HEK293 (cell line): ENCODE data around the gene SMIM32.

Experiments
- GLIS2 ChIP-seq: fragments of 450-650 bp; formaldehyde crosslinking; IDR thresholded peaks from 2 replicates; pipeline ENCODE4 v1.5.1; 2016; ENCODE audit warnings: missing biosample characterization, missing genetic modification characterization
- HOXD13 ChIP-seq: sonication (generic); formaldehyde crosslinking; IDR thresholded peaks from 2 replicates; pipeline ENCODE4 v1.8.0; 2022; ENCODE audit warnings: missing genetic modification reagents, borderline replicate concordance
- IKZF3 ChIP-seq: fragments of 450-650 bp; IDR thresholded peaks from 2 replicates; pipeline ENCODE4 v1.5.0; 2018; ENCODE audit warnings: missing biosample characterization, mild to moderate bottlenecking, missing genetic modification characterization, moderate library complexity
- KLF1 ChIP-seq: fragments of 450-650 bp; formaldehyde crosslinking; IDR thresholded peaks from 2 replicates; pipeline ENCODE4 v1.5.1; 2016; ENCODE audit warnings: missing biosample characterization, missing genetic modification characterization
- OSR2 ChIP-seq: fragments of 450-650 bp; formaldehyde crosslinking; IDR thresholded peaks from 2 replicates; pipeline ENCODE4 v1.5.1; 2016; ENCODE audit warnings: missing biosample characterization, missing genetic modification characterization
- SP7 ChIP-seq: fragments of 450-650 bp; formaldehyde crosslinking; IDR thresholded peaks from 2 replicates; pipeline ENCODE4 v1.5.1; 2016; ENCODE audit warnings: missing biosample characterization, missing genetic modification characterization
- ZBTB17 ChIP-seq: fragments of 450-650 bp; formaldehyde crosslinking; IDR thresholded peaks from 2 replicates; pipeline ENCODE4 v1.5.1; 2016; ENCODE audit warnings: missing biosample characterization, missing genetic modification characterization
- ZBTB48 ChIP-seq: fragments of 450-650 bp; formaldehyde crosslinking; IDR thresholded peaks from 2 replicates; pipeline ENCODE4 v1.5.1; 2016; ENCODE audit warnings: missing biosample characterization, missing genetic modification characterization
- ZEB2 ChIP-seq: fragments of 450-650 bp; formaldehyde crosslinking; IDR thresholded peaks from 2 replicates; pipeline ENCODE4 v1.5.1; 2016; ENCODE audit warnings: missing biosample characterization, missing genetic modification characterization
- ZFP37 ChIP-seq: fragments of 450-650 bp; formaldehyde crosslinking; IDR thresholded peaks from 2 replicates; pipeline ENCODE4 v1.5.1; 2016; ENCODE audit warnings: missing biosample characterization, missing genetic modification characterization
- ZNF140 ChIP-seq: fragments of 450-650 bp; formaldehyde crosslinking; IDR thresholded peaks from 2 replicates; pipeline ENCODE4 v1.5.1; 2016; ENCODE audit warnings: missing biosample characterization, missing genetic modification characterization
- ZNF146 ChIP-seq: fragments of 450-650 bp; formaldehyde crosslinking; IDR thresholded peaks from 2 replicates; pipeline ENCODE4 v1.5.1; 2016; ENCODE audit warnings: missing biosample characterization, missing genetic modification characterization
- ZNF155 ChIP-seq: fragments of 450-650 bp; formaldehyde crosslinking; IDR thresholded peaks from 2 replicates; pipeline ENCODE4 v1.5.1; 2016; ENCODE audit warnings: missing biosample characterization, missing genetic modification characterization
- ZNF266 ChIP-seq: fragments of 450-650 bp; formaldehyde crosslinking; IDR thresholded peaks from 2 replicates; pipeline ENCODE4 v1.5.1; 2016; ENCODE audit warnings: missing biosample characterization, missing genetic modification characterization, low read depth
- ZNF335 ChIP-seq: fragments of 450-650 bp; formaldehyde crosslinking; conservative IDR thresholded peaks from 2 replicates; pipeline ENCODE4 v1.5.1; 2016; ENCODE audit warnings: missing biosample characterization, missing genetic modification characterization
- ZNF426 ChIP-seq: fragments of 450-650 bp; formaldehyde crosslinking; IDR thresholded peaks from 2 replicates; pipeline ENCODE4 v1.5.1; 2017; ENCODE audit warnings: missing biosample characterization, missing genetic modification characterization, mild to moderate bottlenecking, inconsistent platforms, moderate library complexity
- ZNF501 ChIP-seq: fragments of 450-650 bp; formaldehyde crosslinking; IDR thresholded peaks from 2 replicates; pipeline ENCODE4 v1.5.1; 2016; ENCODE audit warnings: missing biosample characterization, missing genetic modification characterization
- ZNF600 ChIP-seq: fragments of 450-650 bp; formaldehyde crosslinking; IDR thresholded peaks from 2 replicates; pipeline ENCODE4 v1.5.1; 2016; ENCODE audit warnings: missing biosample characterization, missing genetic modification characterization
- ZNF660 ChIP-seq: fragments of 450-650 bp; IDR thresholded peaks from 2 replicates; pipeline ENCODE4 v1.5.1; 2018; ENCODE audit warnings: missing biosample characterization, mild to moderate bottlenecking, missing genetic modification characterization
- ZNF777 ChIP-seq: fragments of 450-650 bp; formaldehyde crosslinking; IDR thresholded peaks from 2 replicates; pipeline ENCODE4 v1.5.1; 2017; ENCODE audit warnings: missing biosample characterization, missing genetic modification characterization, borderline replicate concordance
- TF ChIP-seq, protein P1 (sequence below): fragments of 450-650 bp; formaldehyde crosslinking; IDR thresholded peaks from 2 replicates; pipeline ENCODE4 v1.5.1; 2016; ENCODE audit warnings: missing biosample characterization, missing genetic modification characterization
- TF ChIP-seq, protein P2 (sequence below): fragments of 450-650 bp; formaldehyde crosslinking; IDR thresholded peaks from 2 replicates; pipeline ENCODE4 v1.5.1; 2016; ENCODE audit warnings: missing biosample characterization, missing genetic modification characterization
- TF ChIP-seq, protein P3 (sequence below): fragments of 450-650 bp; formaldehyde crosslinking; IDR thresholded peaks from 2 replicates; pipeline ENCODE4 v1.5.1; 2016; ENCODE audit warnings: missing biosample characterization, missing genetic modification characterization
- TF ChIP-seq, protein P4 (sequence below): sonication (generic); formaldehyde crosslinking; IDR thresholded peaks from 2 replicates; pipeline ENCODE4 v1.8.1; 2022; ENCODE audit warnings: mild to moderate bottlenecking, moderate library complexity, missing genetic modification reagents
- TF ChIP-seq, protein P5 (sequence below): fragments of 450-650 bp; formaldehyde crosslinking; optimal IDR thresholded peaks from 2 replicates; pipeline ENCODE3; 2016; ENCODE audit warnings: missing biosample characterization, mild to moderate bottlenecking, missing genetic modification characterization
- TF ChIP-seq, protein P6 (sequence below): fragments of 450-650 bp; formaldehyde crosslinking; IDR thresholded peaks from 2 replicates; pipeline ENCODE4 v1.5.1; 2016; ENCODE audit warnings: missing biosample characterization, missing genetic modification characterization, low read depth
- TF ChIP-seq, protein P7 (sequence below): fragments of 450-650 bp; formaldehyde crosslinking; IDR thresholded peaks from 2 replicates; pipeline ENCODE4 v1.5.1; 2016; ENCODE audit warnings: missing biosample characterization, missing genetic modification characterization

SMIM32 gene

DNA sequence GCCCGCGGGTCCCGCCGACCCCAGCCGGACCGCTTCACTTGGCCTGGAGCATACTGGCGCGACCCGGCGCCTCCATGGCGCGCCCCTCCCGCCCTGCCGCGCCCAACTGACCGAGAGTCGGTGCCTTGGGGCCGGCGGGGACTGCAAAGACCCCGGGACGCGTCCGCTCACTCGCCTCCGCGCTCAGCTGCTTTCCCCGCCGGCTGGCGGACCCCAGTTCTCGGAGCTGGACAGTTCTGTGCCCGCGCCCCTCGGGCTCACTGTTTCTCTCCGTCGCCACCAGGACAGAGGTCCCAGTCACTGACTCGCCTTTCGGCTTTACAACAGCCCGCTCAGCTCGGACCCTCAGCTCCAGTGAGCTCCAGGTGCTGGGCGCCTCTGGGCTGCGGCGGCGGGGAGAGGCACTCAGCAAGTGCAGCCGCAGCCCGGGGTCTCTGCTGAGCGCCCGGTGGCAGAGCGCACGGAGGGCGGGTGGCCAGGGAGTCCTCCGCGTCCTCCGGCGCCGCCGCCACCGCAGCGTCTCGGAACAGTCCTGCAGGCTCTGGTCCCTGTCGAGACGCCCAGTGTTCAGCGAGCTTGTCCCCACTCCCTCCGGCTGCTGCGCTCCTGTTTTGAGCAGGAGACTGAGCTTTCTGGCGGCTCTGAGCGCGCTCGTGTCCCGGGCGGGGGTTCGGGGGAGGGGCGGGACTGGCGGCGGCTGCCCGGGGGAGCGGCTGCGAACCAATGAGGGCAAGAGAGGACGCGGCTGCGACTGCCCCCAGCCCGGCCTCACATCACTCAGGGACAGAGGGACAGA, at the start of gene SMIM32 (continued):
- TF ChIP-seq, protein P1, sequence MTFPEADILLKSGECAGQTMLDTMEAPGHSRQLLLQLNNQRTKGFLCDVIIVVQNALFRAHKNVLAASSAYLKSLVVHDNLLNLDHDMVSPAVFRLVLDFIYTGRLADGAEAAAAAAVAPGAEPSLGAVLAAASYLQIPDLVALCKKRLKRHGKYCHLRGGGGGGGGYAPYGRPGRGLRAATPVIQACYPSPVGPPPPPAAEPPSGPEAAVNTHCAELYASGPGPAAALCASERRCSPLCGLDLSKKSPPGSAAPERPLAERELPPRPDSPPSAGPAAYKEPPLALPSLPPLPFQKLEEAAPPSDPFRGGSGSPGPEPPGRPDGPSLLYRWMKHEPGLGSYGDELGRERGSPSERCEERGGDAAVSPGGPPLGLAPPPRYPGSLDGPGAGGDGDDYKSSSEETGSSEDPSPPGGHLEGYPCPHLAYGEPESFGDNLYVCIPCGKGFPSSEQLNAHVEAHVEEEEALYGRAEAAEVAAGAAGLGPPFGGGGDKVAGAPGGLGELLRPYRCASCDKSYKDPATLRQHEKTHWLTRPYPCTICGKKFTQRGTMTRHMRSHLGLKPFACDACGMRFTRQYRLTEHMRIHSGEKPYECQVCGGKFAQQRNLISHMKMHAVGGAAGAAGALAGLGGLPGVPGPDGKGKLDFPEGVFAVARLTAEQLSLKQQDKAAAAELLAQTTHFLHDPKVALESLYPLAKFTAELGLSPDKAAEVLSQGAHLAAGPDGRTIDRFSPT (tag by site-specific recombination) = no peak
- TF ChIP-seq ZNF501 (tag by site-specific recombination) (0 out of 2 replicates have a peak, but pooled peaks have one; percentile 19), ZNF155 (tag by site-specific recombination) (no peak), ZNF140 (no peak), ZNF777 (tag by site-specific recombination) (0 out of 2 replicates have a peak, but pooled peaks have one; percentile 44), ZNF660 (tag by site-specific recombination) (0 out of 2 replicates have a peak, but pooled peaks have one; percentile 33), IKZF3 (tag by site-specific recombination) (no peak), OSR2 (tag by site-specific recombination) (no peak), HOXD13 (no peak), ZBTB48 (peak; percentile 9; the same call in 1 of the 2 replicates), ZFP37 (tag by site-specific recombination) (peak; percentile 20; the same call in 1 of the 2 replicates), ZNF266 (tag by site-specific recombination) (no peak), ZNF600 (tag by site-specific recombination) (peak; percentile 81), ZBTB17 (tag by site-specific recombination) (peak; percentile 40; the same call in 1 of the 2 replicates), ZEB2 (0 out of 2 replicates have a peak, but pooled peaks have one; percentile 13), ZNF426 (tag by site-specific recombination) (no peak), ZNF146 (no peak), SP7 (tag by site-specific recombination) (no peak), GLIS2 (tag by site-specific recombination) (peak; percentile 94), ZNF335 (tag by site-specific recombination) (peak; percentile 98), KLF1 (tag by site-specific recombination) (peak; percentile 15; the same call in 1 of the 2 replicates)
- TF ChIP-seq, protein P2, sequence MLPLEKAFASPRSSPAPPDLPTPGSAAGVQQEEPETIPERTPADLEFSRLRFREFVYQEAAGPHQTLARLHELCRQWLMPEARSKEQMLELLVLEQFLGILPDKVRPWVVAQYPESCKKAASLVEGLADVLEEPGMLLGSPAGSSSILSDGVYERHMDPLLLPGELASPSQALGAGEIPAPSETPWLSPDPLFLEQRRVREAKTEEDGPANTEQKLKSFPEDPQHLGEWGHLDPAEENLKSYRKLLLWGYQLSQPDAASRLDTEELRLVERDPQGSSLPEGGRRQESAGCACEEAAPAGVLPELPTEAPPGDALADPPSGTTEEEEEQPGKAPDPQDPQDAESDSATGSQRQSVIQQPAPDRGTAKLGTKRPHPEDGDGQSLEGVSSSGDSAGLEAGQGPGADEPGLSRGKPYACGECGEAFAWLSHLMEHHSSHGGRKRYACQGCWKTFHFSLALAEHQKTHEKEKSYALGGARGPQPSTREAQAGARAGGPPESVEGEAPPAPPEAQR (tag by site-specific recombination) = no peak
- TF ChIP-seq, protein P3, sequence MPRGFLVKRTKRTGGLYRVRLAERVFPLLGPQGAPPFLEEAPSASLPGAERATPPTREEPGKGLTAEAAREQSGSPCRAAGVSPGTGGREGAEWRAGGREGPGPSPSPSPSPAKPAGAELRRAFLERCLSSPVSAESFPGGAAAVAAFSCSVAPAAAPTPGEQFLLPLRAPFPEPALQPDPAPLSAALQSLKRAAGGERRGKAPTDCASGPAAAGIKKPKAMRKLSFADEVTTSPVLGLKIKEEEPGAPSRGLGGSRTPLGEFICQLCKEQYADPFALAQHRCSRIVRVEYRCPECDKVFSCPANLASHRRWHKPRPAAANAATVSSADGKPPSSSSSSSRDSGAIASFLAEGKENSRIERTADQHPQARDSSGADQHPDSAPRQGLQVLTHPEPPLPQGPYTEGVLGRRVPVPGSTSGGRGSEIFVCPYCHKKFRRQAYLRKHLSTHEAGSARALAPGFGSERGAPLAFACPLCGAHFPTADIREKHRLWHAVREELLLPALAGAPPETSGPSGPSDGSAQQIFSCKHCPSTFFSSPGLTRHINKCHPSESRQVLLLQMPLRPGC (tag by site-specific recombination) = no peak
- TF ChIP-seq, protein P4, sequence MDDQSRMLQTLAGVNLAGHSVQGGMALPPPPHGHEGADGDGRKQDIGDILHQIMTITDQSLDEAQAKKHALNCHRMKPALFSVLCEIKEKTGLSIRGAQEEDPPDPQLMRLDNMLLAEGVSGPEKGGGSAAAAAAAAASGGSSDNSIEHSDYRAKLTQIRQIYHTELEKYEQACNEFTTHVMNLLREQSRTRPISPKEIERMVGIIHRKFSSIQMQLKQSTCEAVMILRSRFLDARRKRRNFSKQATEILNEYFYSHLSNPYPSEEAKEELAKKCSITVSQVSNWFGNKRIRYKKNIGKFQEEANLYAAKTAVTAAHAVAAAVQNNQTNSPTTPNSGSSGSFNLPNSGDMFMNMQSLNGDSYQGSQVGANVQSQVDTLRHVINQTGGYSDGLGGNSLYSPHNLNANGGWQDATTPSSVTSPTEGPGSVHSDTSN (CRISPR knock-in tag) = no peak
- TF ChIP-seq, protein P5, sequence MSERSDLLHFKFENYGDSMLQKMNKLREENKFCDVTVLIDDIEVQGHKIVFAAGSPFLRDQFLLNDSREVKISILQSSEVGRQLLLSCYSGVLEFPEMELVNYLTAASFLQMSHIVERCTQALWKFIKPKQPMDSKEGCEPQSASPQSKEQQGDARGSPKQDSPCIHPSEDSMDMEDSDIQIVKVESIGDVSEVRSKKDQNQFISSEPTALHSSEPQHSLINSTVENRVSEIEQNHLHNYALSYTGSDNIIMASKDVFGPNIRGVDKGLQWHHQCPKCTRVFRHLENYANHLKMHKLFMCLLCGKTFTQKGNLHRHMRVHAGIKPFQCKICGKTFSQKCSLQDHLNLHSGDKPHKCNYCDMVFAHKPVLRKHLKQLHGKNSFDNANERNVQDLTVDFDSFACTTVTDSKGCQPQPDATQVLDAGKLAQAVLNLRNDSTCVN = peak; percentile 84
- TF ChIP-seq, protein P6, sequence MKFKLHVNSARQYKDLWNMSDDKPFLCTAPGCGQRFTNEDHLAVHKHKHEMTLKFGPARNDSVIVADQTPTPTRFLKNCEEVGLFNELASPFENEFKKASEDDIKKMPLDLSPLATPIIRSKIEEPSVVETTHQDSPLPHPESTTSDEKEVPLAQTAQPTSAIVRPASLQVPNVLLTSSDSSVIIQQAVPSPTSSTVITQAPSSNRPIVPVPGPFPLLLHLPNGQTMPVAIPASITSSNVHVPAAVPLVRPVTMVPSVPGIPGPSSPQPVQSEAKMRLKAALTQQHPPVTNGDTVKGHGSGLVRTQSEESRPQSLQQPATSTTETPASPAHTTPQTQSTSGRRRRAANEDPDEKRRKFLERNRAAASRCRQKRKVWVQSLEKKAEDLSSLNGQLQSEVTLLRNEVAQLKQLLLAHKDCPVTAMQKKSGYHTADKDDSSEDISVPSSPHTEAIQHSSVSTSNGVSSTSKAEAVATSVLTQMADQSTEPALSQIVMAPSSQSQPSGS (tag by site-specific recombination) = no peak
- TF ChIP-seq, protein P7, sequence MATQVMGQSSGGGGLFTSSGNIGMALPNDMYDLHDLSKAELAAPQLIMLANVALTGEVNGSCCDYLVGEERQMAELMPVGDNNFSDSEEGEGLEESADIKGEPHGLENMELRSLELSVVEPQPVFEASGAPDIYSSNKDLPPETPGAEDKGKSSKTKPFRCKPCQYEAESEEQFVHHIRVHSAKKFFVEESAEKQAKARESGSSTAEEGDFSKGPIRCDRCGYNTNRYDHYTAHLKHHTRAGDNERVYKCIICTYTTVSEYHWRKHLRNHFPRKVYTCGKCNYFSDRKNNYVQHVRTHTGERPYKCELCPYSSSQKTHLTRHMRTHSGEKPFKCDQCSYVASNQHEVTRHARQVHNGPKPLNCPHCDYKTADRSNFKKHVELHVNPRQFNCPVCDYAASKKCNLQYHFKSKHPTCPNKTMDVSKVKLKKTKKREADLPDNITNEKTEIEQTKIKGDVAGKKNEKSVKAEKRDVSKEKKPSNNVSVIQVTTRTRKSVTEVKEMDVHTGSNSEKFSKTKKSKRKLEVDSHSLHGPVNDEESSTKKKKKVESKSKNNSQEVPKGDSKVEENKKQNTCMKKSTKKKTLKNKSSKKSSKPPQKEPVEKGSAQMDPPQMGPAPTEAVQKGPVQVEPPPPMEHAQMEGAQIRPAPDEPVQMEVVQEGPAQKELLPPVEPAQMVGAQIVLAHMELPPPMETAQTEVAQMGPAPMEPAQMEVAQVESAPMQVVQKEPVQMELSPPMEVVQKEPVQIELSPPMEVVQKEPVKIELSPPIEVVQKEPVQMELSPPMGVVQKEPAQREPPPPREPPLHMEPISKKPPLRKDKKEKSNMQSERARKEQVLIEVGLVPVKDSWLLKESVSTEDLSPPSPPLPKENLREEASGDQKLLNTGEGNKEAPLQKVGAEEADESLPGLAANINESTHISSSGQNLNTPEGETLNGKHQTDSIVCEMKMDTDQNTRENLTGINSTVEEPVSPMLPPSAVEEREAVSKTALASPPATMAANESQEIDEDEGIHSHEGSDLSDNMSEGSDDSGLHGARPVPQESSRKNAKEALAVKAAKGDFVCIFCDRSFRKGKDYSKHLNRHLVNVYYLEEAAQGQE (tag by site-specific recombination) = peak; percentile 66
